Measurements from ENCODE around the gene LMF2.

The LMF2 gene

DNA sequence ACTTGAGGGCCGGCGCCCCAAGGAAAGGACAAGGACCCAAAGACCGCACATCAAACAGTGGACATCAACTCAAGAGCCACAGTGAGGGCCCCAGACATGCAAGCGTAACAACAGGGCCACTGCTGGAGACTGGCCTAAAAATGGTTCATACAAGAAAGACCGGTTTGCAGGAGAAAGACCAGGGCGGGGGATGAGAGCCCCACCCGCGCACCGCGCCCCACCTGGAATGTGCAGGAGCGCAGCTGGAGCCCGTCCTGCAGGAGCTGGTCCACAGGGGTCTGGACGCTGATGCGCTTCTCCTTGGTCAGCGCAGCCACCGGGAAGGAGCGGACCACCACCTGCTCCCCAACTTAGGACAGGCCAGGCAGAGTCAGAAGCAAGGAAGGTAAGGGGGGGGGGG, 46.6 kb downstream of the LMF2 start:
- FAIRE-seq: no peak

DNA sequence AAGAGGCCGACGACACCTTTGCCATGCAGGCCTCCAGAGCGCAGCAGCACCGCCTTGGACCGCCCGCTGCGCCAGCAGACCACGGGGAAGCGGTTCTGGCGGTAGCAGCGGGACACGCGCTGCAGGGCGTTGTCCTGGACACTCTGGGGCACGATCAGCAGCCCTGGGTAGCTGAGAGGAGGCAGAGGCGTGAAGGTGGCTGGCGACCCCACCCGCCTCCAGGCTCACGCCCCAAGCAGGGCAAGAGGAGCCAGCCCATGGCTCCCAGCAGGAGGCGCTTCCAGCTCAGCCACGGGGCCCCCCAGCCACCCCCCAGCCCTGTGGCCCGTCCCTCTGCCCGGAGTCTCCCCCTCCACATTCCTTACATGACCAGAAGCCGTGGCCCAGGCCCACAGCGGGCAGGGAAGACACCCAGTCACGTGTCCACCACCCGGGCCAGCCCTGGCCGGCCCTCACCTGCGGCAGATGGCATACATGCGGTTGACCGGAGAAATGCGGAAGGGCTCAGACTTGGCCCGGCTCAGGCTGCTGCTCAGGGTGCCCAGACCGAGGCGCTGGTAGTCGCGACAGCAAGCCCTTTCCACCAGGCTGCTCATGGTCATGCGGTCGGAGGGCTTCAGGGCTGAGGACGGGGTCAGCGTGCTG, 47.9 kb downstream of the LMF2 start:
- FAIRE-seq: no peak

DNA sequence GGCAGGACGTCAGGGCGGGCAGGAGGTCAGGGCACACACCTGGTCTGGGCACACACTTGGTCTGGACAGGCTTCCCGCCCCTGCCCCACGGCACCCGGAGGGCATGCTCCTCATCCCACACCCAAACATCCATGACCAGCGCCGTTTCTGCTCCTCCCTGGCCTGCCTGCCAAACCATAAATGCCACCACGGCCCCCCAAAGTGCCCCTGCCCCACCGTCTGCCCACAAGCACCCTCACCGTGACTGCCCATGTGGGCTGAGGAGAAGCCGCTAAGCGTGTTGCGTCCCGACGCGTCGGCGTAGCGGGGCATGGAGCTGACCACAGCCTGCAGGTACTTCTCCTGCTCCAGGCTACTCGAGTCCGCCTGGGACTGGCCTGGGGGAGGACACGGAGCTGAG, 48.5 kb downstream of the LMF2 start:
- no peak for FAIRE-seq

DNA sequence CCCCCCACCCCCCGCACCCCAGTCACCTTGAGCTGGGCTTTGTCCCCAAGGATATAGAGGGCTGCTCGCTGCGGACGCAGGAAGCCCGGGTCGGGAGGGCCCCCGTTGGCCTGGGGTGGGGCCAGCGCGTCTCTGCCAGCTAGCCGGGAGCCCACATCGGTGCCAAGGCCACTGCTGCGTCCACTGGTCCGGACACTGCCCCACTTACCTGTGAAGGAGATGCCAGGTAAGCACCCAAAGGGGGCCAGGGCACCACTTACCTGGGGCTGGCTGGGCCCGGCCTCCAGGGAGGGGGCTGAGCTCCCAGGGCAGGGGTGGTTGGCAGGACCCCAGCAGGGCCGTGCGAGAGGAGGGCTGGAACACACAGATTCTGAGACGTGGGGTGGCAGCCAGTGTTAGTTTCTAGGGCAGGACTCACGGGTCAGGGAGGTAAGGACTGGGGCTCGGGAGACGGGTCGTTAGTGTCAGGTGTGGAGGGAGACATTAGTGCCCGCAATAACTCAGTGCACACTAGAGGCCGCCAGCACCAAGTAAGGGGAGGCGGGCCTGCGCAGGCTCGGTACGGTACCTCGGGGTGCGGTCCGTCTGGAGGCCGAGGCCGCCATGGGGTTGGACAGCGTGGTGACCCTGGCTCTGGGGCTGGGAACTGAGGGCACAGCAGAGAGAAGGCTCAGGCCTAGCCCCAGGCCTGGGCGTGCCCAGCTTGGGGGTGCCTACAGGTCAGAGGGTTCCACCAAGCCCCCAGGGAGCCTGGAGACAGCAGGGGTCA, 50.9 kb downstream of the LMF2 start:
- no peak for FAIRE-seq

DNA sequence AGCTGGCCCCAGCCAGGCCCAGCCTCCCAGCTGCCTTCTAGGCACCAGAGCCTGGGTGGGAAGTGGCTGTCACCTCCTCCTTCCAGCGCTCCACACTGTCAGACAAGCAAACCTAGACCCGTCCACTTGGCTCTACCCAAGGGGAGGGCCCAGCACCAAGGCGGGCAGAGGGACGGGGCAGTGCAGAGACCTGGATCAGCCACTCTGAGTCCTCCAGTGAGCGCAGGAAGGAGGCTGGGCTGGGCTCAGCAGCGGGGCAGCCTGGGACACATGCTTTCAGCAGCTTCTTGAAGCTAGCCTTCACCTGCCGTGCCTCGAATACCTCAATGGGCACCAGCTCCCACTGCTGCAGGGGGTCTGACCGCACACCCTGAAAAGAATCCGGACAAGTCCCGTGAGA, 51.5 kb downstream of the LMF2 start:
- no peak for FAIRE-seq

DNA sequence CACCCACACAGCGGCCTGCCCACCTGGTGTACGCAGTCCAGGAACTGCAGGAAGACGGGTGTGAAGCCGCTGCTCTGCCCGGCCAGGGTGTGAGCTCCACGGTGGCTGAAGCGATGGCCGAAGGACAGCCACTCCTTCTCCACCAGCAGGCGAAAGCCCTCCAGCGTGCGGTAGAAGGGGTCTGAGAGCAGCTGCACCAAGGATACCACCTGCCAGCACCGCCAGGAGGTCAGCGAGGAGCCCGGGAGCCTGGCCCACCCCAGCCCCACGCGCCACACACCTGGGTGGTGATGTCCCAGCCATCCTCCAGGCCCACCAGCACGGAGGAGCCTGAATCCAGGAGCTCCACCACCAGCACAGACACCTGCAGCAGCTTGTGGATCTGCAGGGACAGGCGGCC, 52.3 kb downstream of the LMF2 start:
- no peak for FAIRE-seq

DNA sequence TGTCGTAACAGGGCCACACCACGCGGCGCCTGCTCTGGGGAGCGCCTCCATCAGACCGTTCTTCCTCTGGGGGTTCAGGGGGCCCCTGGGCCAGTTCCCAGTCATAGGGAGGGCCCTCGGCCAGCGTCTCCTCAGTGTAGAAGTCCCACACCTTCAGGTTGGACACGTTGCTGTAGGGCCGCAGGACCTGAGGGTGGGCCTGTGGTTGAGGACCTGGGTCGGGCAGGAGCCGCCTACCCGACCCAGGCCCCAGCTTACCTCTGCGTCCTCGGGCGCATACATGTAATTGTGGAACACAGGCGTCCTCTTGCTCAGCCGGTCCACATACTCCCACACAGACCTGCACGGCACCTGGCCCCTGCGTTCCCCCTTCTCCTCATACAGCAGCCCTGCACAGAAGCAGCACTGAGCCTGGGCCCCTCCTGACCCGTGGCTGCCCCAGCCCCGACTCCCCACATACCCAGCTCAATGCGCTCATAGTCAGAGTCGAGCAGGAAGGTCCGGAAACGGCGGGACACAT, 52.9 kb downstream of the LMF2 start:
- no peak for FAIRE-seq

Data from islet of Langerhans (tissue), 1 donor.